Stimulated activated CD8-positive, alpha-beta memory T cell treated with anti-CD3 and anti-CD28 coated beads, Interleukin-2, amount 100 ng/mL, for 1 hour (primary cell): Measurements from ENCODE around the gene HDAC4.

Experiments
- DNase-seq, 2 donors: peaks; one replicate each; pipeline ENCODE4 v3.0.0-alpha.2; 2020; ENCODE audit warnings: low read depth in 2 of 2

Gene HDAC4

DNA sequence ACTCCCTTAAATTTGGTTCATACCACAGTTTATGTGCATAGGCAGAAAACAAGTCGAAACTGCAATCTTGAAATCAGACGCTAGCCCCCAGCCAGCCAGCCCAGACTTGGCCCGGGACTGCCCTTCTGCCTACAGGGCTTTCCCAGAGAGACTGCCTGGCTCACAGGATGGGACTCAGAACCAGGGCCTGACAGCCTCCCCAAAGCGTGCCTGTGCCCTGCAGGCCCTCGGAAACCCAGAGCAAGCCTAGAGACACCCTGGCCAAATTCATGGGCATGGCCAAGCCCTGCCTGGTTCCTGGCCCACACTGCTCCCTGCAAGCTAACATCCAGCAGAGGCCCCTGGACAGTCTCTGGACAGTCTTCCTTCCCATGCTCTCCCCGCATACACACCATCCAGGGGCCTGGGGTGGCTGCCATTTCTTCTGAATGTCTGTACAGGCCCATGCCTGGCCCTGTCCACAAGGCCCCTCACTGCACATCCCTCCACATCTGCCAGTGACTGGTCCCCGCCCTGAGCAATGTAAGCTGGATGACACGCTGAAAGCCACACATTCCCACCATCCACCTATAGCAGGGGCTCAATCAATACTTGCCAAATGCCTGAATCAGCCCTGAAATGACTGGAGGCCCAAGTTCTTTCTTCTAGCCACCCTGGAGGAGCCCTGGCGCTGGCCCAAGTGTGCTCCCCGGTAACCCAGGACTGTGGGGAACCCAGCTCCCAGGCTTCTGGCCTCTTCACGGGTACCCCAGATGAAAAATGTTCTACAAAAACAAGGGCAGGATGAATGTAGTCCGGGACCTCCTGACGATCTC, 73.1 kb downstream of the HDAC4 start:
- no peak for DNase-seq

GRCh38 chr2:239326831-239327535, 73.8 kb downstream of the HDAC4 start:
- peak; percentile 37 to 45 for DNase-seq

- DNase-seq: no peak
These were observed 76.4 kb downstream of the HDAC4 start for GRCh38 chr2:239324456-239324855.

DNA sequence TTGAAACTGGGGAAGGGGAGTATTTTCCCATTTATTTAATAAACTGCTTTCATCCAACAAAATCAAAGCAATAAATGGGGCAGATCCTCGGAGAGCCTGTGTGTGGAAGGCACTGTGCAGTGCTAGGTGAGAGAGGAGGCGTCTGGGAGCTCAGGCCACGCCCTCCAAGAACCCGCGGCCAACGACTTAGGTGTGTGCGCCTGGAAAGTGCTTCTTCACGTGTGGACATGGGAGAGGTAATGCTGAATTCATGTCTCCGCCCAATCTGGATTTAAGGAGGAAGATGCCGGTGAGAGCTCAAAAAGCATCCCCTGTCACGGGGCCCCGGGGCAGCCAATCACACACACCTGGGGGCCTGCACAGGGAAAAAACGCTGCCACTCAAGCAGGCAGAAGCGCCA, 77.4 kb downstream of the HDAC4 start:
- DNase-seq: no peak

- no peak for DNase-seq
These were observed 78.3 kb downstream of the HDAC4 start for GRCh38 chr2:239322416-239323086.

GRCh38 chr2:239321596-239322415, 79.0 kb downstream of the HDAC4 start:
- no peak for DNase-seq

DNA sequence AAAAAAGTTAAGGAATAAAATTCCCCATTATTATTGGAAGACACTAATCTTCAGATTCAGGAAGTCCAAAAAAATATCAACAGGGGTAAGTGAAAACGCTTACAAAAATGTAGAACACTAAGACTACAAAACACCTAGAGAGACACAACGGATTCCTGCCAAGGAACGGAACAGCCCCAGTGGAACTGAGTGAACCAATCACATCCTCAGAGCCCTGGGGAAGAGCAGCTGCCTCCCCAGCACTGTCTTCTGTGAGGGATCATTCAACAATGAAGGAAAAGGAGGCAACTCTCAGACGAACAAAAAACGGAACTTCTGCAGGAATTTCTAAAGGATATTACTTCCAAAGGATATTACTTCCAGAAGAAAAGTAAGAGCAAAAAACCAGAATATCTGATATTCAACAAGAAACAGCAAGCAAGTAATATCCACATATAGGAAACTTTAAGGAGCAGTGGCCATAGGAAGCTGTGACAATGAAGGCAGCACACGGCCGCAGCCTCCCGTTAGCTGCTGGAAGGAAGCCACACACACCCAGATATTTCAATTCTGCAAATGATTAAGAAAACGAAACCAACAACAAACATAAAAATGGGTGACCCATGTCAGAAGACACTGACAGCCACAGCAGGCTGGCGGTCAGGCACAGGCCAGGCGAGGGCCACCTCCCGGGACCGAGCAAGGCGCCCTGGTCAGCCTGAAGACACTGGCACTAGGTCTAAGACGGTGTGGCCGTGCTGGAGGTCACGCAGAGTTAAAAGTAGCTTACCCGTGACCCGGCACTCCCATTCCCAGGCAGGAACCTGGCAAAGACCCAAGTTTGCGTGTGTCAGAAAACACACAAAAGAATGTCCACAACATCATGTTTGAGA, 81.8 kb downstream of the HDAC4 start:
- no peak for DNase-seq

DNA sequence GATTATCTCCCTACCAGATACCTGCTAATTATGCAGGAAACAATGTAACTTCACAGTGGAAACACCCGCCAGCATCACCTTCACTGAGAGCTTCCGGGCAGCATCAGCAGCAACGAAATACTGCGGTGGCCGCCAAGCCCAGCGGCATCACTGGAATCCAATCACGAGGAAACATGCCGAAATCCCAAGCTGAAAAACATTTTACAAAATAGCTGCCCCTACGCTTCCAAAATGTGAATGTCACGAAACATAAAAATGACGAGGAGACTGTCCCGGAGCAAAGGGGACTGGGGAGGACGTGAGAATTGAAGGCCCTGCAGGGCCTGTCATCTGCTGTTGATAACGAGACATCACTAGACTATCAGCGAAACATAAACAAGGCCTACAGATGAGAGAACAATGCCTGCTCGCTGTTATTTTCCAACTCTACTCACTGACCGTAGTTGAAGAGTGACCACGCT, 82.6 kb downstream of the HDAC4 start:
- no peak for DNase-seq

DNA sequence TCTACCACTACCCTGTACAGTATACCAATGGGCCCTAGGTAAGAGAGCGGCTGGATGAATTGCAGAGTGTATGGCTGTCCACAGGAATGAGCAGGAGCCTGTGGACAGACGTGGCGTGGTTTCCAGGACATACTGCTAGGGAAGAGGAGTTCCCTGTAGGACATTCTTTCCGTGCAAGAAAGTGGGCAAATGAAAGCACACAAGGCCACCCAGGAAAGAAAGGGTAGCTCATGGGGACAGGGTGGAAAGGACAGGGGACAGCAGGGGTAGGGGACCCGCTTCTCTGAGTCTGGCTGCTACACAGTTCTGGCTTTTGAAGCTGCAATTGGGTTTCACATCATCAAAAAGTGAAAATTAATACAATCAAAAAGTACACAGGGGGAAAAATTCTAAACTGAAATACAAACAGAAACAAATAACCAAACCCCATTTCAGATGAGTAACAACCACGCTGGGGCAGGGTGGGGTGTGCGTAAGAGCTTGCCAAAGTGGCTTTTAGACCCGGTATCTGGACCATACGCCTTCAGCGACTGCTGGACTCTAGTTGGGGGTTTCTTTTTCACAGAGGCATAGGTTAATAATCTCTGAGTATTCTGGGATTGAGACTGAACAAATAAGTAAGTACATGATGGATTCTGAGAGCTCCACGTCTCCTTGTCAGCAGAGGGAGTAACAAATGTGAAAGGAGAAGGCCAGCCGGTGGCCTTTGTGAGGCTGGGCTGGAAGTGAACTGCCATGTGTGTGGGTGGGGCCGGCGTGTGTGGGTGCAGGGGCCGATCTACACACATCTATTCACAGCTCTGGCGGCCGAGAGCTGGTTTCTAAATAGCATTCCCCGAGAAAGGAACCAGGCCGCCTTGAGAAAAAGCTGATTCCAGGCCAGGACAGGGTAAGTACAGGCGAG, 84.0 kb downstream of the HDAC4 start:
- DNase-seq: no peak

GRCh38 chr2:239315308-239315707, 85.5 kb downstream of the HDAC4 start:
- DNase-seq: no peak

DNA sequence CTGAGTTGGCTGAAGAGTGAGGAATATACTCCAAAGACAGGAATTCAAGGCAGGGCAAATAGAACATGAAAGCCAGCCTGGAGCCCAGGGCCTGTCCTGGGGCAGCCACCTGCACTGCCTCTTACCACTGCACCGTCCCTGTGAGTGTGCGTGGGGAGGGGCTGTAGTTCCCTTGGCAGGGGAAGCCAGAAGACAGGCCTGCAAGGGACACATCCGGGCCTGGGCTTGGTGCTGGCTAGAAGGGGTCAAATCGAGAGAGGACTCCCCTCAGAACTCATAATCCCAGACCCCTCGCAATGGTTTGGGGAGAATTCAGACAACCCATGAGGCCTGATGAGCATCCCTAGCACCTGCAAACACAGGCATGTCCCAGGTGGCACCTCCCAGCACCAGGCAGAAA, 87.0 kb downstream of the HDAC4 start:
- DNase-seq: no peak

DNA sequence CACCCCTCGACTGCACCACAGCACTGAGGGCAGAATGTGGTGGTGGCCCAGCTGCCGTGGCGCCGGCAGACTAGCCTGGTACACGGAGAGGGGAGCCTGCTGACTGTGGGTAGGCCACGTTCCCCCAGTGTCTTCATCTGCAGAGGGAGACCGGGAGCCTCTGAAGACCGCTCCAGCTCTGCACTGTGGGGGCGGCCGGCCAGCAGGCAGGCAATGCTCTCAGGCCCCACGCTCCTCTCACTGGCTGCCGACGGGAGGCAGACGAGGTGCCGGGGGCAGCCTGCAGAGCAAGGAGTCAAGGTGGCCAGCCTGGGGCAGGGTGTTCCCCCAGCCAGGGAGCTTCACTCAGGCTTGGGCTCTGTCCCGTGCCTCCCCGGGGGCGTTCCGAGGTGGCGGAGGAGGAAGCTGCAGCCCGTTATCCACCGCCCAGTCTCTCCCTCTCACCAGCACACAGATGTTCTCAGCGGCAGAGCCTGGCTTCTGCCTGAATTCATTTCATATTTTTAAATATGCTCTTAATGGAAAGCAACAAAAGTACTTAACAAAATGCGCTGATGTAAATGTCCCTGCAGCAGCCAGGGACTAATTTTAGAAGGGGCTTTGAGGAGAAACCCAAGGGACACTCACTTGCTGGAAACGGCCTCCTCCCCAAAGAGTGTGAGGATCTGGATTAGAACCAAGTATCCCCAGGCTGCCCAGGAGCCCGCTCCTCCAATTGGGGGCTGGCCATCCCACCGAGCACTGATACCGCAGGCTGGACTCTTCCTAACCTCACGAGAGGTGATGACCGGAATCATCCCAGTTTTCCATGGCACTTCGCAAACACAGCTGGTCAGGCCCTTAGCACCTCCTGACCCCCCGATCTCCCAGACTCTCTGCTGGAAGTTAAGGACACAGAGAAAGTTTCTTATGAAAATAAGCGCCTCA, 87.8 kb downstream of the HDAC4 start:
- DNase-seq: no peak

DNA sequence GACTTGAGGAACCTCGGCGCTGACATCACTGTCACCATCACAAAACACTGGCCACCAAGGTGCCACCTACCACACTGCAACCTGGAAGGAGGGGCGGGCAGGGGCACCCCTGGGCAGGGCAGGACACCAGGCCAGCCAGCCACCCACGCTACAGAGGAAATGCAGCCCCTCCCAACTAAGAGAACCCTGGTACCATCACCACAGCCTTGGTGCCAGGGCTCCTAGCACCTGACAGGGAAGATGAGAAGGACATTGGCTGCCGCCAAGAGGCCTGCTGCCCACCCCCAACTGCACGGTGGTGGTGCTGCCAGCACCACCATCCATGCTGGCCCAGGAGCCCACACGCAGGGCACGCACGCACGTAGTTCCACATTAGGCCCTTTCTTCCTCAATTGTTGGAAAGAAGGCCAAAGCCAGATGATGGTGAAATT, 88.7 kb downstream of the HDAC4 start:
- no peak for DNase-seq

DNA sequence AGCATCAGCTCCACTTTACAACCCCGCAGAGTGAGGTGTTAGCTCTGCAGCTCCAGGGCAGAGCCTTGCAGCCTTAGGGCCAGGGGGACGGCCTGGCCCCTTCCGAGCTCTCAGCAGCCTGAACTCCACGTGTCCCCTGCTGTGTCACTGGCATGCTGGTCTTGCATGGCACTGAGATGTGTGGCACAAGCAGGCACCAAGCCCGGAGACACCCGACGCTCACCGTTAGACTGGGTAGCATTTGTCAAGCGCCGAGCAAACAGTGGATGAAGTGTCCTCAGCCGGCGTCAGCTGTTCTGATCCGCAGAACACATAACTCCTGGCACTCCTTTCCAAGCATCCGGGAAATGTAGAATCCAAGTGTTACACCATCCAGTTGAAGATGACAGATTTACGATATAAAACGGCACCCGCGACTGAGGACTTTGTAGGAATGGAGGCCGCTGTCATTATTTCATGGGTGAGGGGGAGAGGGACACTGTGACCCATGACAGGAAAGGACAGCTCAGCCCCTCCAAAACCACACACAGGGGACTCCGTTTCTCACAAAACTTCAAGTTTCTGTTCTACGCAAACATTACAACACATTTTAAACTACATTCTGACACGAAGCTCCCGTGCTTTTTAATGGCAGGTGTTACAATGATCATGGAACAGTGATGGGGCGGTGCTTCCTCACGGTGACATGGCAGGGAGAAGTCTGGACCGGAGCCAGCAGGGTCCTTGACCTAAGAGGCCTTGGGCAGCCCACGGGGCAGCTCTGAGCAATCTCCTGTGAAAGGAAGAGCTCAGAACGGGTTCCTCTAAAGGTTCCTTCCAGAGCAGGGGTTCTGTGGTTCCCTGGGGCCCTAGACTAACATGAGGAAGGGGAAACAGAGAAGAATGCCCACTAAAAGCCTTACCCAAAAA, 89.4 kb downstream of the HDAC4 start:
- no peak for DNase-seq

DNA sequence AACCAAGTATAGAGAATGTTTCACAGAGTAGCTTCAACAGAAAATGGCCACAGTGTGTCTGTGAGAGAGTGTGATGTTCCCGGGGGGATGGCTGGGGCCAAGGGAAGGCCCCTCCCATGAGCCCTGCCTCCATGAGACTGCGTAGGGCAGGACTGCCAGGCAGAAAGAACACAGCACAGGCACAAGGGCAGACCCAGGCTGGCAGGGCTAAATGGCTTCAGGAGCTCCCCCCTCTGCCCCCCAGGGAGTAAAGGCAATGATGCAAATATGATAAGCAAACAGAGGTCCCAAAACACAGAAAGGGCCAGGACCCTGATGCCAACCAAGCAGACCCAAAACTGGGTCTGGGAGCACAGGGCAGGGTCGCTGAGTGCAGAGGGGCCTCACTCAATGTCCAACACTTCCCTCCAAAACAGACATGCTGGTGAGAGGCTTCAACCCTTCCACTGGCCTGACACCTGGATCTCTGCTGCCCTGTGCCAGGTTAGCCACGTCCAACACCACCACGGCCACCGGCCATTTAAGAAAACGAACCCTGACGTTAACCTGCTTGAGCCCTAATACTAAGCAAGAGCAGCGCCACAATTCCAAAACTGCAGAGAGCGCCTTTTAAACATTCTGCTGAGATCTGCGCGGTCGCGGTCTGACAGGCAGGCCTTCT, 90.3 kb downstream of the HDAC4 start:
- no peak for DNase-seq

DNA sequence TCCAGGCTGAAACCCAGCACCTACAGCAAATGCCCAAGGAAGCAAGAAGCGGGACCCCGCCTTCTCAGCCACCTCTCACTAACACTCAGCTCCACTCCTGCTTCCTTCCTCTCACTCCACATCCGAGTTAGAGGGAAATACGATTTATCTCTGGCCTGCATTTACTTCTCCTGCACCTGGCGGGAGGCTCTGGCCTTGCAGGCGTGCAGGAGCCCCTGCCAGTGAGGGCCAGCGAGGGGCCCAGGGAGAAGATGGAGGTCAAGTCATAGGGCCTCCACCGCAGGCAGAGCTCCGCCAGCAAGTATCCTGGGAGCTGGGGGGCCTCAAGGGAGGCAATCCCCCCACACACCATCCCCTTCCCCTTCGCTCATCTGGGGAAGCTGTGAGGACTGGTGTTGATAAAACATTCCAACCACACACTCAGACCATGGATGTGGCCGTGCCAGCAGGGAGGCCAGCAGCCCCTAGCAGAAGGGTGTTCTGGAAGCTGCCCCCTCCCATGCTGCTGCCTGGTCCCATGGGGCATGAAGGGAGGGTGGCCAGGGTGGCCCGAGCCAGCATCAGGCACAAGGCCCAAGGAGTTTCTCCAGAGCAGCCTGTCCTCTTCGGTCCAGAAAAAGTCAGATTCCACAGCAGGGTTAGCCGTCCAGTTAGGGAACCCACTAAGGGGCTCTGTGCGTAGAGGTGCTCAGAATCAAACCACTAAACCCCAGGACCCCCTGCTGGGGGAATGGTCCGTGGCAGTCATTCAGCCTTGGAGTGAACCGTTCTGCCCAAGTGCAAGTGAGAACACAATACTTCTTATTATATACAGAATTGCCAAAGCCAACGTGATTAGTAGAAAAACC, 91.2 kb downstream of the HDAC4 start:
- no peak for DNase-seq
